Dendritic cell treated with granulocyte-macrophage colony-stimulating factor and Interleukin-4, amounts not matched to agents 40 ng/mL and 50 ng/mL, for 4 days (primary cell): ENCODE data around the gene TRAK2.

ENCODE experiments used
- H3K27ac Mint-ChIP-seq: one replicate; pipeline ENCODE4 v1.8.0; 2022; ENCODE audit warnings: mild to moderate bottlenecking, mixed read lengths
- H3K27me3 Mint-ChIP-seq: one replicate; pipeline ENCODE4 v1.8.0; 2022; ENCODE audit warnings: mild to moderate bottlenecking, mixed read lengths
- H3K36me3 Mint-ChIP-seq: one replicate; pipeline ENCODE4 v1.8.0; 2022; ENCODE audit warnings: low read depth, mixed read lengths
- H3K4me1 Mint-ChIP-seq: one replicate; pipeline ENCODE4 v1.8.0; 2022; ENCODE audit warnings: low read depth, mixed read lengths
- H3K4me3 Mint-ChIP-seq: one replicate; pipeline ENCODE4 v1.8.0; 2022; ENCODE audit warnings: mild to moderate bottlenecking, moderate library complexity, mixed read lengths
- H3K9me3 Mint-ChIP-seq: one replicate; pipeline ENCODE4 v1.8.0; 2022; ENCODE audit warnings: mixed read lengths
- intact Hi-C: fragments of 100-400 bp; cut with micrococcal nuclease; formaldehyde crosslinking; loops from one replicate; pipeline ENCODE4 v1.15.0; 2022

Gene TRAK2

DNA sequence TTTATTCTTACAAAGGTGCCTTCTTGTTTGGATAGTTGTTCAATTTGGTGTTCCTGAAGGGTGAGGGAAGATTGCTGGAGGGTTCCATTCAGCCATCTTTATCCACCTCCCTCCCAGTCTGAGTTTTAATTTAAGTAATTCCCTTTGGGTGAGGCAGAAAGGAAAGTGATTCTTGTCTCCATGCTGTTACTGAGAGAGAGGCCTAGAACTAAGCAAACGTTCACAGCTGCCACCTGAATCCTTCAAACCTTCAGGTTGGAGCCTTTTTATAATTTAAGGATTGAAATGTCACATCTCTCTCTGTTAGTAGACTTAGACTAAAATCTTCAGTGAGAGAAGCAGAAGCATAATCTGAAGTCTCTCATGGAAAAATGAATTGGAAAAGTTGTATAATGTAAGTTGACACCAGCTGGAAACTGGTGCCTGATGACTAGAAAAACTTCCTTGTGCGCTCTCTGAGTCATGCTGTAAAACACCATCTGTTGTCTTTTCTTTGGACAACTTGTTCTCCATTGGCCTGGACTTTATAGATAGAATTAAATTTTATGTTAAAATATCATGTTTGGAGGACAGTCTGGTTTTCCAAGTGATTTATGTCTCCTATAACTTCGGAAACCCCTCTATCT is 14.9 kb upstream of the TRAK2 start:
- H3K4me3 Mint-ChIP-seq: no peak overlapping the region
- no peaks in the 10 kb centered on the region for H3K27me3 Mint-ChIP-seq
- no peaks in the 10 kb centered on the region for H3K9me3 Mint-ChIP-seq
- peaks cover 69% of the 10 kb centered on the region for H3K36me3 Mint-ChIP-seq
- intact Hi-C loops: no loop called here
- no peak overlapping the region for H3K27ac Mint-ChIP-seq
- peaks cover 9% of the 10 kb centered on the region for H3K4me1 Mint-ChIP-seq

DNA sequence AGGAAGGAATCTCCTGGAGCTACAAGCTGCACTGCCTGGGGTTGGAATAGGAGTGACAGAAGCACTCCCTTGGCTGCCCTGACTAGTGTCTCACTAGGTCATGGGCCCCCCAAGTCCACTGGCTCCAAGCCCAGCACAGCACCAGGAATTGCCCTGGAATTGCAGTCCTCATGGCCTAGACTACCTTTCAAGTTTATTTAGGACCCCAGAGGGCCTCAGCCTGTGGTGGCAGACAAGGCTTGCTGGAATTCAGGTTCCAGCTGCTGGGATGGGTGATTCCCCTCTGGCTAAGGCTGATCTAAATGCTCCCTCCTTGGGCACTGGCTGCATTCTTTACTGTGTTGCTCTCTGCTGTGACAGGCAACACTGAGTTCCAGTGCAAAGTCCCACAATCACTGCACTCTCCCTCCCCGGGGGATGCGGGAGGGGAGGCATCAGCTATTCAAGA is 14.3 kb upstream of the TRAK2 start:
- Mint-ChIP-seq H3K36me3 (peaks cover 67% of the 10 kb centered on the region), H3K27ac (no peak overlapping the region), H3K9me3 (no peaks in the 10 kb centered on the region), H3K4me3 (no peak overlapping the region), H3K27me3 (no peaks in the 10 kb centered on the region), H3K4me1 (peaks cover 9% of the 10 kb centered on the region)
- intact Hi-C loops: no loop called here

DNA sequence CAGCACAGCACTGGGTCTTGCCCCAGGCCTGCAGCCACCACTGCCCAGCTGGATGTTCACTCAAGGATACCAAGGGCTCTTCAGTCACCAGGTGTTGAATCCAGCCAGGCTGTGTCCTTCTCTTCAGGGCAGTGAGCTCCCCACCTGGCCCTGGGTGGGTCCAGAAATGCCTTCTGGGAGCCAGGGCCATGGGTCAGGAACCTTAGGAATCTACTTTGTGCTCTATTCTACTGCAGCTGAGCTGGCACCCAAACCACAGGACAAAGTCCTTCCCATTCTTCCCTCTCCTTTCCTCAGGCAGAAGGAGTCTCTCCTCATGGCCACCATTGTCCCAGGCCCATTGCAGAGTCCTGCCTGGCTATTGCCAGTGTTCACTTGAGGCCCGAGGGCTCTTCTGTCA is 13.3 kb upstream of the TRAK2 start:
- no peaks in the 10 kb centered on the region for H3K27me3 Mint-ChIP-seq
- peaks cover 9% of the 10 kb centered on the region for H3K4me1 Mint-ChIP-seq
- H3K9me3 Mint-ChIP-seq: no peaks in the 10 kb centered on the region
- peaks cover 68% of the 10 kb centered on the region for H3K36me3 Mint-ChIP-seq
- no peak overlapping the region for H3K27ac Mint-ChIP-seq
- intact Hi-C loops: no loop called here
- H3K4me3 Mint-ChIP-seq: no peak overlapping the region

DNA sequence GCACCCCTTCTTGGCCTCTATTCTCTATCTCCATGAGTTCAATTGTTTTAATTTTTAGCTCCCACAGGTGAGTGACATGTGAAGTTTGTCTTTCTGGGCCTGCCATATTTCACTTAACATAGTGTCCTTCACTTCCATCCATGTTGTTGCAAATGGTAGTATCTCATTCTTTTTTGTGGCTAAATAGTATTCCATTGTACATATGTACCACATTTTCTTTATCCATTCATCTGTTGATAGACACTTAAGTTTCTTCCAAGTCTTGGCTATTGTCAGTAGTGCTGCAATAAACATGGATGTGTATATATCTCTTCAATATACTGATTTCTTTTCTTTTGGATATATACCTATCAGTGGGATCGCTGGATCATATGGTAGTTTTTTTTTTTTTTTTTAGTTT is 9.3 kb upstream of the TRAK2 start:
- no peaks in the 10 kb centered on the region for H3K27me3 Mint-ChIP-seq
- peaks cover 9% of the 10 kb centered on the region for H3K4me1 Mint-ChIP-seq
- H3K9me3 Mint-ChIP-seq: no peaks in the 10 kb centered on the region
- intact Hi-C loops: no loop called here
- no peak overlapping the region for H3K27ac Mint-ChIP-seq
- no peak overlapping the region for H3K4me3 Mint-ChIP-seq
- H3K36me3 Mint-ChIP-seq: peaks cover 60% of the 10 kb centered on the region

DNA sequence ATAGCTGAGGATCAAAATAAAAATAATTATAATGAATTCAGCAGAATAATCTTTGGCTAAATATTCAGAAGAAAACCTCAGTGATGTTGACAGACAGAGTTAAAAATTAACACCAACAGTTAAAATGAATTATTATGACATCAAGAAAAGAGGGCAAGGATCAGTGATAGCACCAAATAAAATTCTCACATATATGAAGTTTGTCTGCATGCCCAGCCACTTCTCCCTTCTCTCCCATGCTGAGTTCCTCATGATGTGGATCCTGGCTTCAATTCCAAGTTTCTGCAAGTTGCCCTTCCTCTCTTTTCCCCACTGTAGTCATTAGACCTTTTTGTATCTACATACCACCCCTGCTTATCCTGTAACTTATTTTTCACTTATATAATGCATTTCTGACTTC is 7.1 kb upstream of the TRAK2 start:
- Mint-ChIP-seq H3K27me3 (no peaks in the 10 kb centered on the region), H3K36me3 (peaks cover 42% of the 10 kb centered on the region), H3K4me3 (no peak overlapping the region), H3K9me3 (no peaks in the 10 kb centered on the region), H3K27ac (no peak overlapping the region), H3K4me1 (peaks cover 1% of the 10 kb centered on the region)
- intact Hi-C loops: loop anchor here (10.0 kb wide), 1 partner anchor 326 kb away; the partner anchor contains the start of gene ALS2

DNA sequence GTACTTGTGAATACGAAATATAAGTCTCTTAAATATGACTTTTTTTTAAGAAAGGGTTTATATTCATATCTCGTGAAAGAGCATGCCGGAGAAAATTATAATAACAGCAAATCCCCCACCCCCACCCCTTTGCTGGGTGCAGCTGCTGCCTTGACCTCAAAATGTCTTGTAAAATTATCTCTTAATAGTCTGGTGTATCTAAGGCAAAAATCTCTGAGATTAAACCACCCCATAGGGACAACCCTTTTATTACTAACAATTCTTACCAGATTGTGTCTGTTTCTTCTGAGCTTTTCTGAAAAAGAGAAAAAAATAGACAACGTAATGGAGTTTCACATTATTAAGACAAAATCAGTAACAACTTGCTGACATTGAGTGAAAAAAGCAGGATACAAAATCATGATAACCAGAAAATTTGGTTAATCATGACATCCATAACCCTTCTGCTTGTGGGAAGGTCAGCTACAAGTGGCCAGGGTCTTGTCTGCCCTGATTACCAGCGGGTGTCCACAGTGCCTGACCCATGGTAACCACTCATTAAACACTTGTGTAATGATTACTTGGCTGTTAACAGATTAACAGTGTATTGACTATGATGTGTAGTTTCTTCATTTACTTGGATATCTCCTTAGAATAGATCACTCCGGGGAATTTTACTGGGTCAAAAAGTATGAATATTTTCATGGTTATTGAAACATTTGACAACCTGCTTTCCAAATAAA is 1.8 kb upstream of the TRAK2 start:
- Mint-ChIP-seq H3K27ac (no peak overlapping the region), H3K9me3 (no peaks in the 10 kb centered on the region), H3K4me3 (no peak overlapping the region), H3K4me1 (peaks cover 24% of the 10 kb centered on the region), H3K36me3 (peaks cover 25% of the 10 kb centered on the region), H3K27me3 (no peaks in the 10 kb centered on the region)
- intact Hi-C loops: loop anchor here (5.0 to 10.0 kb wide), 2 partner anchors 196 to 332 kb away; partner anchors contain the start of gene ALS2

DNA sequence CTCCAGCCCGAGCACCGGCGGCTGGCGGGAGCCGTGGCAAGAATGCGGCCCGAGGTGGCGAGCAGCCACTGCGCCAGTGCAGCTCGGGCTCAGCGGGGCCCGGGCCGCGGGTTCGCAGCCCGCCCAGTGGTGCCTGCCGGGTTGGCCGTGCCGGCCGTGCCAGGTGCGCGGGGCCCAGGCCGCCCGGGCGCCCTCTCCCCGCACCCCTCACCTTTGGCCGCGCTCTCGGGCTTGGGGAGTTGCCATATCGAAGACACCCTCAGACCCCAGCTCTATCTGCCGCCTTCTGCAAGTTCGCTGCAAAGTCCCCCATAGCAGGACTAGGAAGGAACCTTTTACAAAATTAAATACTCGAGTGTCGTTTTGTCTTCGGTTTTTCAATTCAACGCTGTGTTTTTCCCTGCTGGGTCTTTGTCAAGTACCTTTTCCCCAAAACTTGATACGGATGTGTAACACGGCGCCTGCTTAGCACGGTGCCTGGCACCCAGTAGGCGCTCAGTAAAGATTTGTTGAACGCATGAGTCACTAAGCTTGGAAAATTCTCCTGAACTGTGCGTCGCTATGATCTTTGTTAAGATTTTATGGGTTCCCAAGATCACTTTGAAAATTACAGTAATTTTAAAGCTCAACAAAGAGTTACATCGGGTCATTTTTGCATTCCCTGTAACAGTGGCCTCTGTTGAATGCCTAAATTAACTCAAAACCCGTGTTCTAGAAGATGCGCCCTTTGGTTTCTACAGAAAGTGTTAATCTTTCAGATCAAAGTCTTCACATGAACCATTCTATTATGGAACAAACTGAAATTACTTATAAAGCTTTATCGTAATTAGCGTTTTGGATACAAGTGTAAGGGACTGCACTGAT is 1.0 kb upstream of the TRAK2 start:
- Mint-ChIP-seq H3K9me3 (no peaks in the 10 kb centered on the region), H3K36me3 (peaks cover 27% of the 10 kb centered on the region), H3K27me3 (no peaks in the 10 kb centered on the region), H3K4me1 (peaks cover 30% of the 10 kb centered on the region), H3K27ac (peak overlapping the region; percentile 98), H3K4me3 (peak overlapping the region; percentile 97)
- intact Hi-C loops: loop anchor here (5.0 to 10.0 kb wide), 2 partner anchors 195 to 333 kb away; partner anchors contain the start of gene ALS2

DNA sequence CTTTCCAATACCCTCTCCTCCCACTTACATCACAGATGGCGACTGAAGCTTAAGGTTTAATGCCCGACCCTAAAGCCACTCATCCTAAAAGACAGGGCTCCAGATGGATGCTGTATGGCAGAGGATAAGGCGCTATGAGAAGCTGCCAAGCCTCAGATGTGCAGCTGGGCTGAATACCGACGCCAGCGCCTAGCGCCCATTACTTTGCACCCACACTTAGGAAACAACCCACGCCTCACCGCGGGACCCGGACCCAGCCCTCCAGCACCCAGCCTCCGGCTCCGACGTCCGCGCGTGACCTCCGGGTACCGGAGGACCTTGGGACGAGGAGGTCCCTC is 335 bp downstream of the TRAK2 start:
- peak overlapping the region; percentile 98 for H3K27ac Mint-ChIP-seq
- intact Hi-C loops: loop anchor here (1.0 to 10.0 kb wide), 4 partner anchors 44 to 334 kb away; partner anchors contain the start of gene ALS2
- H3K9me3 Mint-ChIP-seq: no peaks in the 10 kb centered on the region
- H3K4me1 Mint-ChIP-seq: peaks cover 41% of the 10 kb centered on the region
- peaks cover 32% of the 10 kb centered on the region for H3K36me3 Mint-ChIP-seq
- peak overlapping the region; percentile 97 for H3K4me3 Mint-ChIP-seq
- H3K27me3 Mint-ChIP-seq: no peaks in the 10 kb centered on the region

DNA sequence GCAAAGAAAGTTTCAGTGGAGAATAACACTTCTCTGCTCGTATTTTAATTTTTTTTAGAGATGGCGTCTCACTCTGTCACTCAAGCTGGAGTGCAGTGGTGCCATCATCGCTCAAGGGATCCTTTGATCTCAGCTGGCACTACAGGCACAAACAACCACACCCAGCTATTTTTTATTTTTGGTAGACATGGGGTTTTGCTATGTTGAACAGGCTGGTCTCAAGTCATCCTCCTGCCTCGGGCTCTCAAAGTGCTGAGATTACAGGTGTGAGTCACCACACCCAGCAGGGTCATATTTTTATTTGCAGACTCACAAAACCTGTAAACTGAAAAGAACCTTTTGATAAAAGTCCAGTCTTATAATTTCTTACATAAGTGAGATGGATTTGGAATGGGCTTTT is 2.6 kb downstream of the TRAK2 start:
- peaks cover 49% of the 10 kb centered on the region for H3K4me1 Mint-ChIP-seq
- H3K4me3 Mint-ChIP-seq: no peak overlapping the region
- H3K27ac Mint-ChIP-seq: no peak overlapping the region
- peaks cover 32% of the 10 kb centered on the region for H3K36me3 Mint-ChIP-seq
- H3K27me3 Mint-ChIP-seq: no peaks in the 10 kb centered on the region
- H3K9me3 Mint-ChIP-seq: no peaks in the 10 kb centered on the region
- intact Hi-C loops: no loop called here

DNA sequence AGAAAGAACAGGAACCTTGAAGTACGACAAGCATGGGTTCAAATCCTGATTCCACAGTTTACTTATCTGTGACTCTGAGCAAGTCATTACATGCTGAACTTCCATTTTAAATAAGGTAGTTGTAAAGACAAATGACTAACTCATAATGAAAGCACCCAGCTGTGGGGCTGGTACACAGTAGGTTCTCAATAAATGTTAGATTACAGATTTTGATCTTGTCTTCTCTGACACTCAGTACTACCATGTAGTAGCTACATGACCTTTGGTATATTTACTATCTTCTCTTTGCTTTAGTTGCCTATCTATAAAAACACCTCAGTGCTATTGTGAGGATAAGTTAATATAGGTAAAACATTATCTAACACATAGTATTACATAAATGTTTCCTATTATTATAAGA is 3.2 kb downstream of the TRAK2 start:
- intact Hi-C loops: no loop called here
- peaks cover 32% of the 10 kb centered on the region for H3K36me3 Mint-ChIP-seq
- peak overlapping the region; percentile 24 for H3K27ac Mint-ChIP-seq
- H3K4me1 Mint-ChIP-seq: peaks cover 49% of the 10 kb centered on the region
- no peaks in the 10 kb centered on the region for H3K27me3 Mint-ChIP-seq
- H3K9me3 Mint-ChIP-seq: no peaks in the 10 kb centered on the region
- no peak overlapping the region for H3K4me3 Mint-ChIP-seq

DNA sequence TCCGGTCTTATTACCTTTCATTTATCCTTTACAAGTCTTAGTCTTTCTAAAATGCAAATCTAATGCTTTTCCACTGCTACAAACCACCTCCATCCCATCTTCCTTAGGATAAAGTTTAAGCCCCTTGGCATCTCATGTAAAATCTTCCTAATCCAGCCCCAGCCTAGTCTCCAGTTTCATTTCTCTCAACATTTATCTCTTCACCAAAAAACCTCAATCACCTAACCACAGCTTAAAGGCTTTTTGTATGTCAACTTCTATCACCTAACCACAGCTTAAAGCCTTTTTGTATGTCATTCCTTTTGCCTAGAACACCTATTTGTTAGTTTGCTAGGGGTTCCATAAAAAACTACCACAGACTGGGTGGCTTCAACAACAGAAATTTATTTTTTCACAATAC is 4.2 kb downstream of the TRAK2 start:
- Mint-ChIP-seq H3K36me3 (peaks cover 31% of the 10 kb centered on the region), H3K4me1 (peaks cover 45% of the 10 kb centered on the region), H3K27me3 (no peaks in the 10 kb centered on the region), H3K27ac (no peak overlapping the region), H3K9me3 (no peaks in the 10 kb centered on the region), H3K4me3 (no peak overlapping the region)
- intact Hi-C loops: no loop called here

DNA sequence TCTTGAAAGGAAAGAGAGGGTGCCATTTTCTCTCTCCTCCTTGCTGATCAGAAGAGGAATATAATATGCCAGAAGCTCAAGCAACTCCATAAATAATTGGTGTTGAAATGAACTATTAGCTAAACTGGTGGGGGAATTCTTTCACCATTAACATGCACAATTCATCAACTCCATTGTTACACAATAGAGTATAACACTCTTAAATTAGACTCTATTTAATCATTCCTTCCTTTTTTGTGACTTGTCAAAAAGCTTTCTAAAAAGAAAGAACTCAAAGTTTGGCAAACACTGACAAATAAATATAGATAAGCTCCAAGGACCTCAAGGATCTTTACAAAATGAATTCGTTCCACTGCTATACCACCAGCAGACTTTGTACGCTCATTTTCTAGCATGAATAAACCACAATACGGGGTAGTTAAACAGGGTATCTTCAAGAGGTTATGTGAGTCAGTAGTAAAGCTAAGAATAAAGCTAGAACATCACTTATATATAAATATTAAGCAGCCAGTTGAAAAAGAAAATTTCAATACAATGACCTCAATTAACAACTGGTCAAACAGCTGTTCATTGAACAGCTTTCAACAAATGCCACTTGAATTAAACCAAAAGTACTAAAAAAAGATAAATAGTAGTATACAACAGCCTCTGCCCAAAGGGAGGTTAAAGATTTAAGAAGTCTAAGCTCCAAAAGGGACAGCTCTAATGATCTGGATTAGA is 6.4 kb downstream of the TRAK2 start:
- H3K27me3 Mint-ChIP-seq: no peaks in the 10 kb centered on the region
- no peak overlapping the region for H3K27ac Mint-ChIP-seq
- H3K36me3 Mint-ChIP-seq: peaks cover 17% of the 10 kb centered on the region
- intact Hi-C loops: no loop called here
- H3K4me1 Mint-ChIP-seq: peaks cover 40% of the 10 kb centered on the region
- no peaks in the 10 kb centered on the region for H3K9me3 Mint-ChIP-seq
- no peak overlapping the region for H3K4me3 Mint-ChIP-seq

DNA sequence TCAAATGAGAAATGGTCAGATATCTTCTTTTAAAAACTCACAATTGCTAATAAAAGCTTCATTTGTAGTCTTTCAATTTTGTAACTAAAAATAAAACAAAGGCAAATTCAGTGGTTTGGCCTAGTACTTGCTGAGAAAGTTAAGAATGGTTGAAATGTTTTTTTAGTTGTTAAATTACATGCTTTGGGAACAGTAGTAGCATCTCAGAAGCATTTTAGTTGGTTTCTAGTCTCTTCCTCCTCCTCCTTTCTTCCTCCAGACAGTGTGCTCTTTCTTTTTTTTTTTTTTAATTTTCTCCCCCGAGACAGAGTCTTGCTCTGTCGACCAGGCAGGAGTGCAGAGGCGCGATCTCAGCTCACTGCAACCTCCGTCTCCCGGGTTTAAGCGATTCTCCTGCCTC is 9.8 kb downstream of the TRAK2 start:
- no peaks in the 10 kb centered on the region for H3K27me3 Mint-ChIP-seq
- no peak overlapping the region for H3K27ac Mint-ChIP-seq
- H3K4me3 Mint-ChIP-seq: no peak overlapping the region
- H3K36me3 Mint-ChIP-seq: no peaks in the 10 kb centered on the region
- intact Hi-C loops: no loop called here
- H3K9me3 Mint-ChIP-seq: no peaks in the 10 kb centered on the region
- H3K4me1 Mint-ChIP-seq: peaks cover 18% of the 10 kb centered on the region
